Astrocyte (in vitro differentiated cells and primary cell): ENCODE measurements around the gene C1QB. TPM values are rescaled to one million over a fixed set of nuclear protein-coding genes. Genes with fewer than 3 reads are reported as not detected.
"Not testable (repeated sequence)": the region's sequence is repeated elsewhere in the genome, so short reads cannot be mapped to it uniquely, and the experiment has no call there.

ENCODE experiments used
- DNase-seq: peaks from one replicate; pipeline ENCODE4 v3.0.0-alpha.2; 2010; ENCODE audit warnings: low read depth
- FAIRE-seq: peaks from 2 replicates; lab custom pipeline; 2011; peaks lifted over from hg19 to GRCh38; lab: Jason Lieb, UNC
- H2AFZ ChIP-seq: 2 replicates; pipeline ENCODE4 v1.6.0; 2012; ENCODE audit warnings: low read depth, low read length, inconsistent platforms
- H3K27ac ChIP-seq: 2 replicates; pipeline ENCODE4 v1.5.1; 2011; ENCODE audit warnings: low read depth, low read length, inconsistent platforms
- H3K27me3 ChIP-seq: 2 replicates; pipeline ENCODE4 v1.6.0; 2011; ENCODE audit warnings: low read length, inconsistent platforms; ENCODE audit not compliant: insufficient read depth
- H3K36me3 ChIP-seq: 2 replicates; pipeline ENCODE4 v1.5.1; 2011; ENCODE audit warnings: low read length, inconsistent platforms; ENCODE audit not compliant: insufficient read depth
- H3K4me1 ChIP-seq: 2 replicates; pipeline ENCODE4 v1.5.1; 2011; ENCODE audit warnings: low read length, inconsistent platforms; ENCODE audit not compliant: insufficient read depth
- H3K4me2 ChIP-seq: 2 replicates; pipeline ENCODE4 v1.6.0; 2012; ENCODE audit warnings: low read length, inconsistent platforms
- H3K4me3 ChIP-seq: 2 replicates; pipeline ENCODE4 v1.5.1; 2011; ENCODE audit warnings: low read depth, mild to moderate bottlenecking, low read length, inconsistent platforms; ENCODE audit not compliant: insufficient read depth
- H3K79me2 ChIP-seq: 2 replicates; pipeline ENCODE4 v1.6.0; 2012; ENCODE audit warnings: mild to moderate bottlenecking, low read length, inconsistent platforms; ENCODE audit not compliant: insufficient read depth
- H3K9ac ChIP-seq: 2 replicates; pipeline ENCODE4 v1.6.0; 2012; ENCODE audit warnings: mild to moderate bottlenecking, low read length, inconsistent platforms
- H3K9me3 ChIP-seq: 2 replicates; pipeline ENCODE4 v1.5.1; 2012; ENCODE audit warnings: low read depth, mild to moderate bottlenecking, low read length, inconsistent platforms; ENCODE audit not compliant: insufficient read depth
- H4K20me1 ChIP-seq: 2 replicates; pipeline ENCODE4 v1.6.0; 2012; ENCODE audit warnings: low read length, inconsistent platforms; ENCODE audit not compliant: insufficient read depth
- H3K27ac Mint-ChIP-seq: one replicate; pipeline ENCODE4 v1.8.0; 2021; ENCODE audit warnings: mild to moderate bottlenecking, mixed read lengths; ENCODE audit not compliant: unreplicated experiment
- H3K27me3 Mint-ChIP-seq: one replicate; pipeline ENCODE4 v1.8.0; 2021; ENCODE audit warnings: low read depth, mixed read lengths; ENCODE audit not compliant: unreplicated experiment
- H3K36me3 Mint-ChIP-seq: one replicate; pipeline ENCODE4 v1.8.0; 2021; ENCODE audit warnings: low read depth, mixed read lengths; ENCODE audit not compliant: unreplicated experiment
- H3K4me1 Mint-ChIP-seq: one replicate; pipeline ENCODE4 v1.8.0; 2021; ENCODE audit warnings: low read depth, mixed read lengths; ENCODE audit not compliant: unreplicated experiment
- H3K4me3 Mint-ChIP-seq: one replicate; pipeline ENCODE4 v1.8.0; 2021; ENCODE audit warnings: mild to moderate bottlenecking, moderate library complexity, mixed read lengths; ENCODE audit not compliant: unreplicated experiment
- H3K9me3 Mint-ChIP-seq: one replicate; pipeline ENCODE4 v1.8.0; 2021; ENCODE audit warnings: mild to moderate bottlenecking, mixed read lengths; ENCODE audit not compliant: unreplicated experiment
- EZH2 ChIP-seq: IDR thresholded peaks from 2 replicates; pipeline ENCODE4 v1.6.1; 2012; ENCODE audit warnings: mild to moderate bottlenecking, low read length, inconsistent platforms; ENCODE audit not compliant: insufficient read depth
- total RNA-seq: library from RNA; stranded (reverse); gene quantifications from 2 replicates; pipeline ENCODE4 v1.2.1, GENCODE V29; 2021
- TF ChIP-seq, protein P1 (sequence below): IDR thresholded peaks from 2 replicates; pipeline ENCODE4 v1.5.1; 2011; ENCODE audit warnings: low read depth, mild to moderate bottlenecking, inconsistent platforms, low read length, moderate library complexity; ENCODE audit not compliant: insufficient read depth

Gene C1QB
- total RNA-seq, 1 donor from 2014 or later: not detected

DNA sequence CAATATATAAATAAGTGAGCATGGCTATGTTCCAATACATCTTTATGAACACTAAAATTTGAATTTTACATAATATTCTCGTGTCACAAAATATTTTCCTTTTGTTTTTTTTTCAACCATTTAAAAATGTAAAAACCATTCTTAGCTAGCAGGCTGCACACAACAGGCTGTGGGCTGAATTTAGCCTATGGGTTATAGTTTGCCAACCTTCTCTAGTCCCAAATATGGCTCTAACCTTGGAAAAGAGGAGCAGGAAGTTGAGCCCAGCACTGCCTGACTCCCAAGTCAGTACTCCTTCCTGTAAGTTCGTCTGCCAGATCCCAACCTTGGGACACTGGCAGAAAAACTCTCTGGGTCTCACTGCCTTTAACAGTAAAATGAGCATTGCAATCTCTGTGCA, 13.4 kb downstream of the C1QB start:
- no peaks in the 10 kb centered on the region for H4K20me1 ChIP-seq
- H3K9me3 ChIP-seq: no peaks in the 10 kb centered on the region
- H3K4me1 ChIP-seq: no peaks in the 10 kb centered on the region
- H3K4me3 Mint-ChIP-seq: no peak overlapping the region
- no peak overlapping the region for H3K27ac ChIP-seq
- H3K79me2 ChIP-seq: no peaks in the 10 kb centered on the region
- no peak overlapping the region for H3K27ac Mint-ChIP-seq
- DNase-seq (no peak), FAIRE-seq (no peak)
- H3K4me1 Mint-ChIP-seq: no peaks in the 10 kb centered on the region
- TF ChIP-seq EZH2: no peak
- TF ChIP-seq, protein P1, sequence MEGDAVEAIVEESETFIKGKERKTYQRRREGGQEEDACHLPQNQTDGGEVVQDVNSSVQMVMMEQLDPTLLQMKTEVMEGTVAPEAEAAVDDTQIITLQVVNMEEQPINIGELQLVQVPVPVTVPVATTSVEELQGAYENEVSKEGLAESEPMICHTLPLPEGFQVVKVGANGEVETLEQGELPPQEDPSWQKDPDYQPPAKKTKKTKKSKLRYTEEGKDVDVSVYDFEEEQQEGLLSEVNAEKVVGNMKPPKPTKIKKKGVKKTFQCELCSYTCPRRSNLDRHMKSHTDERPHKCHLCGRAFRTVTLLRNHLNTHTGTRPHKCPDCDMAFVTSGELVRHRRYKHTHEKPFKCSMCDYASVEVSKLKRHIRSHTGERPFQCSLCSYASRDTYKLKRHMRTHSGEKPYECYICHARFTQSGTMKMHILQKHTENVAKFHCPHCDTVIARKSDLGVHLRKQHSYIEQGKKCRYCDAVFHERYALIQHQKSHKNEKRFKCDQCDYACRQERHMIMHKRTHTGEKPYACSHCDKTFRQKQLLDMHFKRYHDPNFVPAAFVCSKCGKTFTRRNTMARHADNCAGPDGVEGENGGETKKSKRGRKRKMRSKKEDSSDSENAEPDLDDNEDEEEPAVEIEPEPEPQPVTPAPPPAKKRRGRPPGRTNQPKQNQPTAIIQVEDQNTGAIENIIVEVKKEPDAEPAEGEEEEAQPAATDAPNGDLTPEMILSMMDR: no peak
- no peak overlapping the region for H3K9ac ChIP-seq
- no peaks in the 10 kb centered on the region for H3K36me3 Mint-ChIP-seq
- no peaks in the 10 kb centered on the region for H3K36me3 ChIP-seq
- H3K27me3 ChIP-seq: peaks cover 39% of the 10 kb centered on the region
- no peak overlapping the region for H3K4me2 ChIP-seq
- peaks cover 73% of the 10 kb centered on the region for H3K27me3 Mint-ChIP-seq
- no peak overlapping the region for H2AFZ ChIP-seq
- H3K4me3 ChIP-seq: no peak overlapping the region
- H3K9me3 Mint-ChIP-seq: no peaks in the 10 kb centered on the region

DNA sequence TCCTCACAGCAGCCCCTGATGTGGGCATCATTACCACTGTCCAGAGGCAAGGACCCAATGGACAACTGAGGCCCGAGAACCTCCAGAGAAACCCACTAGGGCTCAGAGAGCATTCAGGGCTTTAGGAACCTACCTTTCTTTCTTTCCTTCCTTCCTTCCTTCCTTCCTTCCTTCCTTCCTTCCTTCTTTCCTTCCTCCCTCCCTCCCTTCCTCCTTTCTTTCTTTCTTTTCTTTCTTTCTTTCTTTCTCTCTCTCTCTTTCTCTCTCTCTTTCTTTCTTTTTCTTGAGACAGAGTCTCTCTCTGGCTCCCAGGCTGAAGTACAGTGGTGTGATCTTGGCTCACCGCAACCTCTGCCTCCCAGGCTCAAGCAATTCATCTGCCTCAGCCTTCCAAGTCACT, 15.8 kb downstream of the C1QB start:
- peaks cover 48% of the 10 kb centered on the region for H3K27me3 ChIP-seq

DNA sequence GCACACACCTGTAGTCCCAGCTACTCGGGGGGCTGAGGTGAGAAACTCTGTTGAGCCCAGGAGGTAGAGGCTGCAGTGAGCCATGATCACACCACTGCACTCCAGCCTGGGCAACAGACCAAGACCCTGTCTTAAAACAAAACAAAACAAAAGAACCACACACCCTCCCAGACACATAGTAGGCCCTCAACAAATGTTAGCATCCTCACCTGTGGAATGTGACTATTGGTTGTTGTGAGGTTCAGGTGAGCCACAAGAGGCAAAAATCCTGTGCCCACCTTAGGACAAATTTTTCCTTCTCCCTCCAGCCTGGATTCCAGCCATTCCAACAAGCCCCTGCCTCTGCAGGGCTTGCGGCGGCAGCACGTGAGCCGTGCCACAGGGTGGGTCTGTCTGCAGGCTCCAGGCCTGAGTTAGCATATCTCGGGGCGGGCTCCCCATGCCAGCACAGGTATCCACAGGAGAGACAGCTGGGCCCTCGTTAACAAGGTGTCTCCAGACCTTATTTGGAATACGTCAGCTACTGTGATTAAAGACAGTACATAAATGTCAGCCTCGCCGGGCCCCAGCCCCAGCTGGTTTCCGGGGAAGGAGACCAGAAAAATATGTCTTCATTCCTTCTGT, 17.4 kb downstream of the C1QB start:
- H2AFZ ChIP-seq: no peak overlapping the region
- H3K4me2 ChIP-seq: no peak overlapping the region
- Mint-ChIP-seq H3K36me3 (no peaks in the 10 kb centered on the region), H3K4me1 (no peaks in the 10 kb centered on the region), H3K27me3 (peaks cover 70% of the 10 kb centered on the region), H3K27ac (no peak overlapping the region), H3K4me3 (no peak overlapping the region), H3K9me3 (no peaks in the 10 kb centered on the region)
- no peak overlapping the region for H3K4me3 ChIP-seq
- peaks cover 39% of the 10 kb centered on the region for H3K27me3 ChIP-seq
- no peak overlapping the region for H3K9ac ChIP-seq
- no peaks in the 10 kb centered on the region for H4K20me1 ChIP-seq
- H3K36me3 ChIP-seq: no peaks in the 10 kb centered on the region
- H3K4me1 ChIP-seq: no peaks in the 10 kb centered on the region
- TF ChIP-seq EZH2: no peak
- TF ChIP-seq, protein P1: no peak
- no peak overlapping the region for H3K27ac ChIP-seq
- FAIRE-seq (no peak), DNase-seq (no peak)
- H3K9me3 ChIP-seq: no peaks in the 10 kb centered on the region
- H3K79me2 ChIP-seq: no peaks in the 10 kb centered on the region

More for the DNA sequence above, 15.8 kb downstream of the C1QB start:
- H3K4me3 ChIP-seq, H3K4me1 Mint-ChIP-seq, H3K4me1 ChIP-seq, H4K20me1 ChIP-seq, H3K9me3 ChIP-seq, H3K27ac ChIP-seq, FAIRE-seq, H3K4me2 ChIP-seq, H3K36me3 ChIP-seq, H3K9ac ChIP-seq, H3K9me3 Mint-ChIP-seq, H3K27ac Mint-ChIP-seq, H2AFZ ChIP-seq, H3K36me3 Mint-ChIP-seq, DNase-seq, H3K4me3 Mint-ChIP-seq, H3K79me2 ChIP-seq: not testable (repeated sequence)
- peaks cover 72% of the 10 kb centered on the region for H3K27me3 Mint-ChIP-seq
